PC-9 (cell line): Measurements from ENCODE around the gene SPP1.

Source experiments
- EZH2 ChIP-seq: fragments of 200-600 bp; sonication (generic); IDR thresholded peaks from 2 replicates; pipeline ENCODE4 v1.8.0; 2017; ENCODE audit warnings: antibody characterized with exemption, low read depth
- TF ChIP-seq, protein P1 (sequence below): fragments of 200-600 bp; sonication (generic); conservative IDR thresholded peaks from 2 replicates; pipeline ENCODE4 v1.6.1; 2017; ENCODE audit warnings: mixed run types, antibody characterized with exemption, mild to moderate bottlenecking, moderate library complexity

DNA sequence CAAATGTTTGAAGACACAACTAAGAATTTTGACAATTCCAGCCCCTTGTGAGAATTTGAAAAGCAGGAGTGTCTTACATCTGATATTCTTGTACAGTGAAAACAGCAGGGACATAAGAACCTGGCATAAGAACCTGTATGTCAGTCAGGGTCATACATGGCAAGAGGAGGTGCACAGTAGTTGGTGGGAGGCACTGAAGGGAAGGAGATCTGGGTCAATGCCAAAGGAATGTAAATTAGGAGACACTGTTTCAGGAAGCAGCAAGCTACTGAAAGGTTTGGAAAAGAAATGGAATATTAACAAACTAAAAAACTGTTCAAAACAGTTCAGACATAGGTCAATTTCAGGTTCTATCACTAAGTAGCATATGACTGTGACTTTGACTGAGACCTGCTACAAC, 25.0 kb upstream of the SPP1 start:
- TF ChIP-seq, protein P1, sequence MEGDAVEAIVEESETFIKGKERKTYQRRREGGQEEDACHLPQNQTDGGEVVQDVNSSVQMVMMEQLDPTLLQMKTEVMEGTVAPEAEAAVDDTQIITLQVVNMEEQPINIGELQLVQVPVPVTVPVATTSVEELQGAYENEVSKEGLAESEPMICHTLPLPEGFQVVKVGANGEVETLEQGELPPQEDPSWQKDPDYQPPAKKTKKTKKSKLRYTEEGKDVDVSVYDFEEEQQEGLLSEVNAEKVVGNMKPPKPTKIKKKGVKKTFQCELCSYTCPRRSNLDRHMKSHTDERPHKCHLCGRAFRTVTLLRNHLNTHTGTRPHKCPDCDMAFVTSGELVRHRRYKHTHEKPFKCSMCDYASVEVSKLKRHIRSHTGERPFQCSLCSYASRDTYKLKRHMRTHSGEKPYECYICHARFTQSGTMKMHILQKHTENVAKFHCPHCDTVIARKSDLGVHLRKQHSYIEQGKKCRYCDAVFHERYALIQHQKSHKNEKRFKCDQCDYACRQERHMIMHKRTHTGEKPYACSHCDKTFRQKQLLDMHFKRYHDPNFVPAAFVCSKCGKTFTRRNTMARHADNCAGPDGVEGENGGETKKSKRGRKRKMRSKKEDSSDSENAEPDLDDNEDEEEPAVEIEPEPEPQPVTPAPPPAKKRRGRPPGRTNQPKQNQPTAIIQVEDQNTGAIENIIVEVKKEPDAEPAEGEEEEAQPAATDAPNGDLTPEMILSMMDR: no peak
- TF ChIP-seq EZH2: no peak
